ENCODE results near the gene ZFAND3.

GRCh38 chr6:37947468-37947867, 127.9 kb downstream of the ZFAND3 start:
- TF ChIP-seq CTCF (IDR thresholded peaks at IDR 0.05; ENCODE audit: low read length), result no peak
- TF ChIP-seq EZH2 (IDR thresholded peaks at IDR 0.05; ENCODE audit: borderline replicate concordance, low read length), result no peak

All from OCI-LY1 (cell line).